IMR-90 (cell line): Measurements from ENCODE around the gene ANTXR1. TPM values are rescaled to one million over a fixed set of nuclear protein-coding genes. Genes with fewer than 3 reads are reported as not detected.

Source experiments
- BHLHE40 ChIP-seq: fragments of 150-350 bp; IDR thresholded peaks from 2 replicates; pipeline ENCODE4 v1.6.1; 2016; ENCODE audit warnings: mild to moderate bottlenecking, low read depth, low read length
- MAZ ChIP-seq: IDR thresholded peaks from 2 replicates; pipeline ENCODE4 v1.6.1; 2012; ENCODE audit warnings: low read depth, mild to moderate bottlenecking, low read length, improper control_type of control experiment, moderate library complexity, borderline replicate concordance
- RFX5 ChIP-seq: IDR thresholded peaks from 2 replicates; pipeline ENCODE4 v1.8.0; 2012; ENCODE audit warnings: low read depth, mild to moderate bottlenecking, low read length, moderate library complexity
- SMC3 ChIP-seq: fragments of 150-350 bp; IDR thresholded peaks from 2 replicates; pipeline ENCODE4 v1.6.1; 2016; ENCODE audit warnings: low read depth, mild to moderate bottlenecking, antibody characterized with exemption, low read length, moderate library complexity
- polyA plus RNA-seq, 3 experiments: library from polyadenylated mRNA; depleted of rRNA; stranded (reverse); fragments of >200 nt; gene quantifications; 2 replicates each; pipeline ENCODE4 v1.2.3, GENCODE V29; 2012; ENCODE audit warnings: low replicate concordance in 1 of 3
- total RNA-seq: library from RNA; depleted of rRNA; stranded (reverse); fragments of >200 nt; gene quantifications from 2 replicates; pipeline ENCODE4 v1.2.3, GENCODE V29; 2012

The ANTXR1 gene
- total and polyA plus RNA-seq, 2 of the 4 experiments (the other 2 are of a cell fraction), result 27.2 to 36.9 TPM

GRCh38 chr2:69177785-69178636, 165.0 kb downstream of the ANTXR1 start (continued):
- TF ChIP-seq RFX5, result no peak
- peak; percentile 70 for TF ChIP-seq BHLHE40
- peak; percentile 59; the same call in 1 of the 2 replicates for TF ChIP-seq MAZ
- TF ChIP-seq SMC3, result peak; percentile 13; the same call in 1 of the 2 replicates
